A549 (cell line): ENCODE measurements around the gene LRCOL1. TPM values are rescaled to one million over a fixed set of nuclear protein-coding genes. Genes with fewer than 3 reads are reported as not detected.

ENCODE experiments used
- ATAC-seq, 2 experiments: fragments of 200-7000 bp in 1 of 2; fragments of >200 bp in 1 of 2; cut with Nextera tagmentation in 1 of 2; cut with Tn5 transposase in 1 of 2; 3 replicates each; pipeline versions ENCODE4 v1.8.0 to v1.9.1; 2018 to 2020; ENCODE audit warnings: mild to moderate bottlenecking in 1 of 2, moderate library complexity in 1 of 2
- CTCF ChIA-PET: fragments of 300-600 bp; sonication (Branson Sonifier 250); formaldehyde crosslinking; extraction: SDS; loops from one replicate; lab custom pipeline; 2021; ENCODE audit warnings: antibody characterized with exemption, inconsistent platforms; lab: Yijun Ruan, JAX
- POLR2A ChIA-PET: fragments of 350-600 bp; formaldehyde crosslinking; extraction: SDS; loops from one replicate; lab custom pipeline; 2021; ENCODE audit warnings: antibody characterized with exemption, inconsistent platforms; lab: Yijun Ruan, JAX
- DNase-seq, 2 experiments: peaks; one replicate each; pipeline versions ENCODE4 v3.0.0 to v3.0.0-alpha.2; 2011 to 2016; ENCODE audit warnings: low read depth in 1 of 2, low spot score in 1 of 2
- FAIRE-seq: peaks from 2 replicates; lab custom pipeline; 2011; peaks lifted over from hg19 to GRCh38; lab: Jason Lieb, UNC
- H3K27ac ChIP-seq, 2 experiments: fragments of >200 bp; sonication (Bioruptor Twin); formaldehyde crosslinking; 3 replicates each; pipeline ENCODE4 v1.5.1; 2016 to 2017
- H3K4me1 ChIP-seq: fragments of >200 bp; sonication (Bioruptor Twin); formaldehyde crosslinking; 3 replicates; pipeline ENCODE4 v1.6.1; 2016
- H3K4me2 ChIP-seq: fragments of >200 bp; sonication (Bioruptor Twin); formaldehyde crosslinking; 3 replicates; pipeline ENCODE4 v1.6.1; 2016
- H3K4me3 ChIP-seq: fragments of >200 bp; sonication (Bioruptor Twin); formaldehyde crosslinking; 3 replicates; pipeline ENCODE4 v1.5.1; 2016
- H3K9me3 ChIP-seq: fragments of >200 bp; sonication (Bioruptor Twin); formaldehyde crosslinking; 3 replicates; pipeline ENCODE4 v1.6.1; 2016
- ATOH8 ChIP-seq: fragments of 250-450 bp; sonication (Bioruptor Pico); IDR thresholded peaks from 2 replicates; pipeline ENCODE4 v1.5.0; 2020; ENCODE audit warnings: low read depth, mild to moderate bottlenecking, moderate library complexity
- BHLHE40 ChIP-seq: IDR thresholded peaks from 2 replicates; pipeline ENCODE4 v1.6.1; 2012; ENCODE audit warnings: low read depth, low read length, inconsistent platforms
- CEBPB ChIP-seq, 2 experiments: fragments of >200 bp in 1 of 2; sonication (Bioruptor Twin) in 1 of 2; formaldehyde crosslinking in 1 of 2; IDR thresholded peaks; 2 replicates each; pipeline ENCODE4 v1.6.1; 2012 to 2016
- EHF ChIP-seq: fragments of 250-450 bp; sonication (Bioruptor Pico); IDR thresholded peaks from 2 replicates; pipeline ENCODE4 v1.5.0; 2020; ENCODE audit warnings: mild to moderate bottlenecking
- EHMT2 ChIP-seq: fragments of 200-600 bp; sonication (generic); IDR thresholded peaks from 2 replicates; pipeline ENCODE4 v1.6.1; 2016; ENCODE audit warnings: antibody characterized with exemption, low read depth, mild to moderate bottlenecking, moderate library complexity
- ESRRA ChIP-seq: fragments of 150-350 bp; IDR thresholded peaks from 2 replicates; pipeline ENCODE4 v1.6.1; 2014; ENCODE audit warnings: mild to moderate bottlenecking, low read length, borderline replicate concordance
- FOXS1 ChIP-seq: fragments of 250-450 bp; sonication (Bioruptor Pico); IDR thresholded peaks from 2 replicates; pipeline ENCODE4 v1.5.0; 2020; ENCODE audit warnings: mild to moderate bottlenecking, moderate library complexity
- HOXA7 ChIP-seq: fragments of 250-450 bp; sonication (Bioruptor Pico); IDR thresholded peaks from 2 replicates; pipeline ENCODE4 v1.5.0; 2020; ENCODE audit warnings: mild to moderate bottlenecking, moderate library complexity
- HOXB5 ChIP-seq: fragments of 250-450 bp; sonication (Bioruptor Pico); IDR thresholded peaks from 2 replicates; pipeline ENCODE4 v1.5.0; 2020; ENCODE audit warnings: mild to moderate bottlenecking, moderate library complexity
- MAFK ChIP-seq: fragments of 450-650 bp; IDR thresholded peaks from 2 replicates; pipeline ENCODE4 v1.6.1; 2014; ENCODE audit not compliant: partially characterized antibody
- MYC ChIP-seq: IDR thresholded peaks from 2 replicates; pipeline ENCODE4 v1.6.1; 2012; ENCODE audit warnings: mild to moderate bottlenecking, inconsistent platforms, low read length, improper control_type of control experiment, borderline replicate concordance
- NFE2L2 ChIP-seq: fragments of 150-350 bp; conservative IDR thresholded peaks from 2 replicates; pipeline ENCODE4 v1.6.1; 2014; ENCODE audit warnings: low read length
- POLR2A ChIP-seq: IDR thresholded peaks from 2 replicates; pipeline ENCODE4 v1.6.1; 2012; ENCODE audit warnings: mild to moderate bottlenecking, low read length
- POLR2AphosphoS2 ChIP-seq: conservative IDR thresholded peaks from 2 replicates; pipeline ENCODE4 v1.6.1; 2012; ENCODE audit warnings: low read length, improper control_type of control experiment, inconsistent platforms
- SREBF2 ChIP-seq: fragments of 450-650 bp; IDR thresholded peaks from 2 replicates; pipeline ENCODE4 v1.6.1; 2014; ENCODE audit warnings: mild to moderate bottlenecking, moderate library complexity
- TFCP2L1 ChIP-seq: fragments of 250-450 bp; sonication (Bioruptor Pico); IDR thresholded peaks from 2 replicates; pipeline ENCODE4 v1.5.0; 2021; ENCODE audit warnings: mild to moderate bottlenecking
- ZC3H11A ChIP-seq: fragments of 450-650 bp; IDR thresholded peaks from 2 replicates; pipeline ENCODE4 v1.6.1; 2014; ENCODE audit warnings: antibody characterized with exemption, mild to moderate bottlenecking
- WGBS: methylation state at CpG from one replicate; pipeline ENCODE4 v1.1.6; 2017; ENCODE audit errors: missing lambda C conversion rate; 5-methylcytosine and 5-hydroxymethylcytosine counted together
- polyA plus RNA-seq, 4 experiments: library from polyadenylated mRNA; depleted of rRNA in 3 of 4; stranded (reverse); fragments of >200 nt; fragmentation: RNase III in 1 of 4; extraction: RNeasy Plus Mini Kit Qiagen cat#74134 plus additional on column Dnase treatment in 1 of 4; gene quantifications; 2 replicates in 3 of 4; 3 replicates in 1 of 4; pipeline ENCODE4 v1.2.3, GENCODE V29; 2011 to 2017
- TF ChIP-seq, protein P1 (sequence below): fragments of 150-350 bp; IDR thresholded peaks from 2 replicates; pipeline ENCODE4 v1.6.1; 2014; ENCODE audit warnings: low read depth, mild to moderate bottlenecking, low read length
- TF ChIP-seq, protein P2 (sequence below): IDR thresholded peaks from 2 replicates; pipeline ENCODE4 v1.6.1; 2012
- TF ChIP-seq, protein P3 (sequence below): fragments of >200 bp; sonication (Bioruptor Twin); formaldehyde crosslinking; IDR thresholded peaks from 3 replicates; pipeline ENCODE4 v1.6.1; 2016

The LRCOL1 gene
- polyA plus RNA-seq, 2 of the 4 experiments (the other 2 are of a cell fraction), result not detected

DNA sequence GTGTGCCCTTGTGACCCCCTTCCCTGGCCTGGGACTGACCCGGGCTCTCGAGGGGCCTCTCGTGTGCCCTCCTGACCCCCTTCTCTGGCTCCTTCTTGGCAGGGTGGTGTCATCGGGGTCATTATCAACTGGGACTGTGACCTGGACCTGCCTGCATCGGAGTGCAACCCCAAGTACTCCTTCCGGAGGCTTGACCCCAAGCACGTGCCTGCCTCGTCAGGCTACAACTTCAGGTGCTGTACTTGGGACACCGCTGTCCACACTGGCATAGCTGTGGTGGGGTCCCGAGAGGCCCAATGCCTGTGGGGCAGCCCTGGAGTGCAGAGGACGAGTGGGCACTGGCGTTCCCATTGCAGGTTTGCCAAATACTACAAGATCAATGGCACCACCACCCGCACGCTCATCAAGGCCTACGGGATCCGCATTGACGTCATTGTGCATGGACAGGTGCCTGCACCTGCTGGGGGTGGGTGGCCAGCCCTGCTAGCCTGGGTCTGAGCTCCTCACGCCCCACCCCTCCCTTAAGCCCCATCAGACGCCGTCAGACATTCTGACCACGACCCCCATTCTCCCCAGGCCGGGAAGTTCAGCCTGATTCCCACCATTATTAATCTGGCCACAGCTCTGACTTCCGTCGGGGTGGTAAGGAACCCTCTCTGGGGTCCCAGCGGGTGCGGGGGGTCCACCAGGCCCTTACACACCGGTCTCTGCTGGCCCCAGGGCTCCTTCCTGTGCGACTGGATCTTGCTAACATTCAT is 10.7 kb upstream of the LRCOL1 start:
- TF ChIP-seq TFCP2L1 (no peak), ZC3H11A (no peak), ATOH8 (CRISPR knock-in tag) (no peak), POLR2A (no peak), NFE2L2 (no peak), EHMT2 (no peak), SREBF2 (no peak), ESRRA (no peak), MYC (no peak), HOXA7 (CRISPR knock-in tag) (no peak)
- TF ChIP-seq, protein P1, sequence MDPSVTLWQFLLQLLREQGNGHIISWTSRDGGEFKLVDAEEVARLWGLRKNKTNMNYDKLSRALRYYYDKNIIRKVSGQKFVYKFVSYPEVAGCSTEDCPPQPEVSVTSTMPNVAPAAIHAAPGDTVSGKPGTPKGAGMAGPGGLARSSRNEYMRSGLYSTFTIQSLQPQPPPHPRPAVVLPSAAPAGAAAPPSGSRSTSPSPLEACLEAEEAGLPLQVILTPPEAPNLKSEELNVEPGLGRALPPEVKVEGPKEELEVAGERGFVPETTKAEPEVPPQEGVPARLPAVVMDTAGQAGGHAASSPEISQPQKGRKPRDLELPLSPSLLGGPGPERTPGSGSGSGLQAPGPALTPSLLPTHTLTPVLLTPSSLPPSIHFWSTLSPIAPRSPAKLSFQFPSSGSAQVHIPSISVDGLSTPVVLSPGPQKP, result no peak
- TF ChIP-seq, protein P2, sequence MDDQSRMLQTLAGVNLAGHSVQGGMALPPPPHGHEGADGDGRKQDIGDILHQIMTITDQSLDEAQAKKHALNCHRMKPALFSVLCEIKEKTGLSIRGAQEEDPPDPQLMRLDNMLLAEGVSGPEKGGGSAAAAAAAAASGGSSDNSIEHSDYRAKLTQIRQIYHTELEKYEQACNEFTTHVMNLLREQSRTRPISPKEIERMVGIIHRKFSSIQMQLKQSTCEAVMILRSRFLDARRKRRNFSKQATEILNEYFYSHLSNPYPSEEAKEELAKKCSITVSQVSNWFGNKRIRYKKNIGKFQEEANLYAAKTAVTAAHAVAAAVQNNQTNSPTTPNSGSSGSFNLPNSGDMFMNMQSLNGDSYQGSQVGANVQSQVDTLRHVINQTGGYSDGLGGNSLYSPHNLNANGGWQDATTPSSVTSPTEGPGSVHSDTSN, result no peak
- ChIA-PET POLR2A (no interaction called here), CTCF (interaction anchor here (0.6 to 3.5 kb wide), 5 partner anchors 10 to 207 kb away, joined by 3 to 15 read pairs (median 4); no protein-coding TSS in a partner anchor)
- no peak for FAIRE-seq
- no peak for DNase-seq
- Histone ChIP-seq H3K27ac (no peak overlapping the region), H3K4me3 (no peak overlapping the region), H3K4me1 (peaks cover 10% of the 10 kb centered on the region), H3K9me3 (peaks cover 18% of the 10 kb centered on the region), H3K4me2 (no peak overlapping the region)
- WGBS, result 89% methylated on average over 25 of the region's 28 CpGs
- ATAC-seq, result peak in 1 of 2 experiments; percentile 1; a peak in 1 of 6 replicates

- ChIA-PET POLR2A (no interaction called here), CTCF (interaction anchor here (1.2 to 3.5 kb wide), 5 partner anchors 9 to 206 kb away, joined by 3 to 15 read pairs (median 4); no protein-coding TSS in a partner anchor)
- no peak for FAIRE-seq
- no peak overlapping the region for H3K4me2 ChIP-seq
- no peak overlapping the region for H3K4me3 ChIP-seq
- peaks cover 26% of the 10 kb centered on the region for H3K9me3 ChIP-seq
- H3K4me1 ChIP-seq, result peaks cover 10% of the 10 kb centered on the region
- no peak overlapping the region for H3K27ac ChIP-seq
- DNase-seq, result no peak
- no peak for TF ChIP-seq MAFK
- TF ChIP-seq, protein P3, sequence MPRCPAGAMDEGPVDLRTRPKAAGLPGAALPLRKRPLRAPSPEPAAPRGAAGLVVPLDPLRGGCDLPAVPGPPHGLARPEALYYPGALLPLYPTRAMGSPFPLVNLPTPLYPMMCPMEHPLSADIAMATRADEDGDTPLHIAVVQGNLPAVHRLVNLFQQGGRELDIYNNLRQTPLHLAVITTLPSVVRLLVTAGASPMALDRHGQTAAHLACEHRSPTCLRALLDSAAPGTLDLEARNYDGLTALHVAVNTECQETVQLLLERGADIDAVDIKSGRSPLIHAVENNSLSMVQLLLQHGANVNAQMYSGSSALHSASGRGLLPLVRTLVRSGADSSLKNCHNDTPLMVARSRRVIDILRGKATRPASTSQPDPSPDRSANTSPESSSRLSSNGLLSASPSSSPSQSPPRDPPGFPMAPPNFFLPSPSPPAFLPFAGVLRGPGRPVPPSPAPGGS, result no peak
- no peak for TF ChIP-seq HOXB5
- no peak for TF ChIP-seq EHF
- TF ChIP-seq FOXS1 (CRISPR knock-in tag), result no peak
- TF ChIP-seq, protein P1, result no peak
- TF ChIP-seq, protein P2, result no peak
- no peak for TF ChIP-seq ATOH8 (CRISPR knock-in tag)
- no peak for TF ChIP-seq BHLHE40
- TF ChIP-seq TFCP2L1, result no peak
- no peak for TF ChIP-seq POLR2AphosphoS2
- no peak for TF ChIP-seq CEBPB (IDR thresholded peaks at IDR 0.05)
- WGBS, result 78% methylated on average over 17 of the region's 29 CpGs
- ATAC-seq, result peak; percentile 4 to 13; a peak in 3 of 6 replicates
Measured at GRCh38 chr12:132620113-132620898, 9.9 kb upstream of the LRCOL1 start.
